ENCODE measurements around the gene MFSD12.

- TF ChIP-seq CTCF (conservative IDR thresholded peaks at IDR 0.05) = no peak
- no peak for TF ChIP-seq ZFX (IDR thresholded peaks at IDR 0.05)
Observed at GRCh38 chr19:3548606-3549005, 8.8 kb downstream of the MFSD12 start.
